NCI-H1092 (cell line): Measurements from ENCODE around the gene NUAK1.

Experiments
- DNase-seq: peaks from one replicate; lab custom pipeline; 2025; lab: John Stamatoyannopoulos, UW

NUAK1 gene

DNA sequence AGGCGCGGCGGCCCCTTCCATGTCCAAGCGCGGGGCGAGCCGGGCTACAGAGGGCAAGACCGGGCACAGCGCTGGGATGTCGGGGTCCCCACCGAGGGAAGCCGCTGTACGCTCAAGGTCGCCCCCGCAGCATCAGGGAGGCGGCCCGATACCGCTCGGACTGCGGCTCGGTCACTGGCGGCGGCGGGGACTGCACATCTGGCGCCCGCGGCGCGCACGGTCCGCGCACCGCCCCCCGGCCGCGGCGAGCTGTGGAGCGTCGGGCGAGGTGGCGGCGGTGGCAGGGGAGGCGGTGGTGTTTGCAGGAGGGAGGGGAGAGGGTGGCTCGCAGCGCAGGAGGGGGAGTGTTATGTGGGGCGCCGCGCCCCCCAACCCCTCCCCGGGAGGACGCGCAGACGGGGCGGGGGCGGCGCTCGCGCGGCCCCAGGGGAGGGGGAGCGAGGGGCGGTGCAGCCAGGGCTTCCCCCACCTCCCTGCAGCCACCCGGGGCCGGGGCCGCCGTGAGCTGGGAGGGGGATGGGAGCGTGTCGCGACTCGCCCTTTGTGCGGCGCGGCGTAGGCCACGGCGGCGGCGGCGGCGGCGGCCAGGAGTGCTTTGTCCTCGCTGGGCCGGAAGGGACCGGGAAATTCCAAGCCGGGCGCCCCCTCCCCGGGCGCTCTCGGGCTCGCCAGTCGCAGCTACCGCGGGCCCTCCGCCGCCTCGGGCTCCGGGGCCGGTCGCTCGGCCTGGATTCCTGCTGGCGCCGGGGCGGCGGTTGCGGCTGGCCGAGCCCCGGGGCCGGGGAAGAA lies at the start of gene NUAK1:
TSS of gene NUAK1 (minus strand) at position 322 of the 789 bp plus-strand sequence. CDS start at position 21, 301 bp downstream.
- peak; percentile 59 for DNase-seq

GRCh38 chr12:106188256-106188655 lies 49.5 kb upstream of the NUAK1 start:
- DNase-seq = no peak

DNA sequence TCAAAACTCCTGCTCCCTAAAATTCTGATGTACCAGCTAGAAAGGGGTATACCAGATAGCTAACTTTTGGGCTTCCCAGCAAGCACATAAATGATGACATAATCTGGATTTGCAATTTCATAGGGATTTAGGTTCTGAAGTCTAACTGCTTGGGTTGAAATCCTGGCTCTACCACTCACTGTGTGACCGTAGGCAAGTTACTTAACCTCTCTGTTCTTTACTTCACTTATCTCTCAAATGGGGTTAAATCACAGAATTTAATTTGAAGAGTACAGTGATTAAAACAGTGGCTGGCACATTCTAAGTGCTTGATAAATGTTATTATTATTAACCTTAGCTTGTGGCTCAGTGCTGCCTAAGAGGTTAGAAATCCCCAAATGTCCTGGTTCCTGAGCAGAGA lies 49.1 kb upstream of the NUAK1 start:
- no peak for DNase-seq

- DNase-seq = no peak
Observed at GRCh38 chr12:106187155-106187789, 48.5 kb upstream of the NUAK1 start.

DNA sequence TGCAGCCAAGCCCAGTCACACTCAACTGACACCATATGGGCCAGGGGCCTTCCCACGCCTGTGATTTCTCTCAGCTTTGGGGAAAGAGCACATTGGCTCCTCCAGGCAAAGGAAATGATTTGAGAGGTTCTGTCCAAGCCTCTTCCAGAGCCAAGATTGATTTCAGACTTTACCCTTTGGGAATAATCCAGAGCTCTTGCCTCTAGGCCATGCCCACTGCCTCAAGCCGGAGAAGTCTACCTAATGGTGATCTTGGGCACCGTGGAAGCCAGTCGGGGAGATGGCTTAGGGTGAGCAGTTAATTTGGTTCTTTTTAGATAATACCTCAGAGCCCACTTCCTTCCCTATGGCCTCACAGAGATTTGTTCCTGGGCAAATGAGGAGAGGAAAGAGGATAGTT lies 45.0 kb upstream of the NUAK1 start:
- no peak for DNase-seq

GRCh38 chr12:106181401-106182114 lies 42.8 kb upstream of the NUAK1 start:
- DNase-seq = no peak

DNA sequence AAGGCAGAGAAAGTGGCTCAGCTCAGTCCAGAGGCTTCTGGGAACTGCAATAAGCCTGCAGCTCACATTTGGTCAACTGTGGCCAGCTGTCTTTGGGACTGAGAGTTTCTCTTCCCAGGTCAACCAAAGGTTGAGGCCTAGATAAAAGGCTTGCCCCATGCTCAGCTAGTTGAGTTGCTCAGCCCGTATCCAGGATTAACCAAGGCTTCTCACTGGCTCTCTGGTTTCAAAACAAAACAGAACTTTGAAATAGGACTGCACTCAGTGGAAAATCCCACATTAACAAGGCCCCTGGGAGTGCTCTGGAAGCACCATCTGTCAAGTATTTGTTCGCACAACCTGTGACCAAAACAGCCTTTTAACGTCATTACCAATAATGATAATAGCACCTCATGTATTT lies 40.3 kb upstream of the NUAK1 start:
- peak; percentile 58 for DNase-seq

- DNase-seq = no peak
Observed at GRCh38 chr12:106178562-106178961, 39.8 kb upstream of the NUAK1 start.

DNA sequence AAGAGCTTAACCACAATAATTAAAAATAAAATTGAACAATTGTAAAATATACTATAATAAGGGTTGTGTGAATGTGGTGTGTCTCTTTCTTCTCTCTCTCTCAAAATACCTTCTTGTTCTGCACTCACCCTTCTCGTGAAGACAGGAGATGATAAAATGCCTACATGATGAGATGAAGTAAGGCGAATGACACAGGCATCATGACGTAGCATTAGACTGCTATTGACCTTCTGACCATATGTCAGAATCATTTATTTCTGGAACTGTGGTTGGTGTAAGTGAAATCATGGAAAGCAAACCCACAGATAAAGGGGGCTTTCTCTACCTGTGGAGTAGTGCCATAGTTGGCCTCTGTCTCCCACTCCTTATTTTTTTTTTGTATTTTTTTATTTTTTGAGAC lies 37.8 kb upstream of the NUAK1 start:
- DNase-seq = no peak

DNA sequence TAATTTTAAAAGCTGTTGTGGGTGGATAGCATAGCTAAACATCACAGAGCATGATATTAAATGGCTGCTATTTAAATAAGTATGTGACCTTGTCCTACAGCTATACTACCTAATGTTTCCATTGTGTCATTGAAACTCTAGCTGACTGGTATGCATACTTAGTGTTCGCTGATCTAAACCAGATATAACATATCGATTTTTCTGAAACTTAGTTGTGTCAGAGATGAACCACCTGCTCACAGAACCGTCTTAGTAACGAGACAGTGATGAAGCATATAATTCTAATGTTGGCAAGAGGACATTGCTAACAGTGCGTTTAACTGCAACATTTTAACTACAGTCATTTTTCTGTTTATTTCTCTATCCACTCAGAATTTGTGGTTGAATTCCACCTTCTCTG lies 36.1 kb upstream of the NUAK1 start:
- no peak for DNase-seq

GRCh38 chr12:106173442-106173841 lies 34.7 kb upstream of the NUAK1 start:
- DNase-seq = no peak

GRCh38 chr12:106171117-106171750 lies 32.5 kb upstream of the NUAK1 start:
- no peak for DNase-seq

DNA sequence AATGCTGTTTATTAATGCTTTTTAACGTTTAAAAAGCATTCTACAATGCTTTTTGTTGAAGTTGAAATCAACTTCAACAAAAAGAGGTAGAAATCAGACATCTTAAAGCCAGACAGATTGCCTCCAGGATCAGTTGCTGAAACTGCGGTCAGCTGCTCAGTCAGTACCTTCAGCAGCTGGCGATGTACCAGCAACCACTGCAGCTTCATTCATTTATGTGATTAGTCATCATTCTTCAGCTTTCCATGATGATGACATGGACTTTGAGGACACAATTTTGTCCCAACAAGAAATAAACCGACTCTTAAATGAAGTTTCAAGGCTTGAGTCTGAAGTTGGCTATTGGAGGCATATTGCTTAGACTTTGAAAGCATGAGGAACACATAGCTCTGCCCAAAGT lies 31.5 kb upstream of the NUAK1 start:
- no peak for DNase-seq

GRCh38 chr12:106163712-106164111 lies 25.0 kb upstream of the NUAK1 start:
- no peak for DNase-seq

DNA sequence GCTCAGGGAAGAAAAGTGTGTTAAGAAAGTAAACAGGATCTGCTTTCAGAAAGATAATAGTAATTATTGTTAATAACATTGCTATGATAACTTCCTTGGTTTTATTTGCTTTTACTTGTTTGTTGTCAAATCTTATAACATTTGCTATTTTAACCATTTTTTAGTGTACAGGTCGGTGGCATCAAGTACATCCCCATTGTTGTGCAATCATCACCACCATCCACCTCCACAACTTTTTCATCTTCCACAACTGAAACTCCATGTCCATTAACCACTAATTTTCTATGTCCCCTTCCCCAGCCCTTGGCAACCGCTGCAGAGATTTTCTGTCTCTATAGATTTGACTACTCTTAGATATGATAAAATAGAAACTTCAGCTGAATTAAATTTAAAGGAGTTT lies 22.7 kb upstream of the NUAK1 start:
- no peak for DNase-seq

GRCh38 chr12:106160915-106161314 lies 22.2 kb upstream of the NUAK1 start:
- no peak for DNase-seq

GRCh38 chr12:106157802-106158201 lies 19.0 kb upstream of the NUAK1 start:
- no peak for DNase-seq

- no peak for DNase-seq
Observed at GRCh38 chr12:106154751-106155273, 16.1 kb upstream of the NUAK1 start.

- DNase-seq = peak; percentile 24
Observed at GRCh38 chr12:106152334-106152733, 13.6 kb upstream of the NUAK1 start.

- DNase-seq = peak; percentile 82
Observed at GRCh38 chr12:106150555-106150954, 11.8 kb upstream of the NUAK1 start.

- no peak for DNase-seq
Observed at GRCh38 chr12:106149096-106149784, 10.5 kb upstream of the NUAK1 start.

- peak; percentile 88 for DNase-seq
Observed at GRCh38 chr12:106147956-106148355, 9.2 kb upstream of the NUAK1 start.
